H1 (cell line): ENCODE data around the gene METTL1.

ENCODE experiments used
- CTCF ChIP-seq, 3 experiments: IDR thresholded peaks; 1 replicate in 2 of 3; 2 replicates in 1 of 3; pipeline versions ENCODE4 v1.5.1 to v1.6.1; 2011; ENCODE audit warnings: low read length in 3 of 3, mild to moderate bottlenecking in 3 of 3, inconsistent platforms in 2 of 3, low read depth in 1 of 3, moderate library complexity in 1 of 3; ENCODE audit not compliant: insufficient read depth in 1 of 3; ENCODE audit errors: control extremely low read depth in 1 of 3
- KDM1A ChIP-seq: fragments of 200-600, 300-600 bp; sonication (generic); IDR thresholded peaks from 2 replicates; pipeline ENCODE4 v1.7.1; 2016; ENCODE audit warnings: mild to moderate bottlenecking, low read length, borderline replicate concordance
- SAP30 ChIP-seq: fragments of 300-600 bp; sonication (generic); IDR thresholded peaks from 2 replicates; pipeline ENCODE4 v1.7.1; 2012; ENCODE audit warnings: low read length, moderate library complexity, mild to moderate bottlenecking, inconsistent platforms; ENCODE audit not compliant: insufficient read depth, insufficient replicate concordance
- TBP ChIP-seq: IDR thresholded peaks from 2 replicates; pipeline ENCODE4 v1.6.1; 2011; ENCODE audit warnings: low read depth, low read length, improper control_type of control experiment
- YY1 ChIP-seq: IDR thresholded peaks from 2 replicates; pipeline ENCODE4 v1.6.1; 2011; ENCODE audit warnings: low read depth, mild to moderate bottlenecking, low read length

GRCh38 chr12:57760347-57760982, 11.4 kb downstream of the METTL1 start:
- no peak for TF ChIP-seq SAP30
- TF ChIP-seq YY1, result no peak
- TF ChIP-seq TBP, result no peak
- no peak for TF ChIP-seq CTCF (IDR thresholded peaks at IDR 0.05; ENCODE audit: control extremely low read depth in 1 of 3, insufficient read depth in 1 of 3, low read depth in 1 of 3, low read length in 3 of 3)
- no peak for TF ChIP-seq KDM1A
